Measurements from ENCODE around the gene CACNG7.

DNA sequence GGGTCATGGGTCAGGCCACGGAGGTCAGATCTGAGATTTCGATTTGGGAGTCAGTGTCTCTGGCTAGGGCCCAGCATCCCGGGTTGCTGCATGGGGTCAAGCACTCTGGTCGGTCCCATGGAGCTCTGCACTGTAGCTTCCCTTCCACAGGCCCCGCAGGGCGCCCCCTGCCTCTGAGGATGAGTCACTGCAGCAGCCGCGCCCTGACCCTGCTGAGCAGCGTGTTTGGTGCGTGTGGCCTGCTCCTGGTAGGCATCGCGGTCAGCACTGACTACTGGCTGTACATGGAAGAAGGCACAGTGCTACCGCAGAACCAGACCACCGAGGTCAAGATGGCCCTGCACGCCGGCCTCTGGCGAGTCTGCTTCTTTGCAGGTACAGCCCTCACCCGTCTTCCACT, 3.6 kb downstream of the CACNG7 start:
- TF ChIP-seq POLR2A (IDR thresholded peaks at IDR 0.05; ENCODE audit: borderline replicate concordance, extremely low read depth, insufficient read depth, insufficient read length) (no peak), RAD21 (IDR thresholded peaks at IDR 0.05; ENCODE audit: low read depth) (peak; percentile 10; the same call in 1 of the 2 replicates), EGR1 (IDR thresholded peaks at IDR 0.05; ENCODE audit: low read depth) (no peak), CBX3 (IDR thresholded peaks at IDR 0.05; ENCODE audit: low read depth) (no peak), POLR2AphosphoS5 (IDR thresholded peaks at IDR 0.05; ENCODE audit: low read depth, low read length) (no peak), JUND (IDR thresholded peaks at IDR 0.05) (no peak), EZH2phosphoT487 (IDR thresholded peaks at IDR 0.05; ENCODE audit: borderline replicate concordance) (no peak), SIN3A (IDR thresholded peaks at IDR 0.05; ENCODE audit: low read depth) (no peak), SP1 (IDR thresholded peaks at IDR 0.05; ENCODE audit: low read depth) (no peak), EZH2 (IDR thresholded peaks at IDR 0.05) (no peak)
- TF ChIP-seq, protein P1, sequence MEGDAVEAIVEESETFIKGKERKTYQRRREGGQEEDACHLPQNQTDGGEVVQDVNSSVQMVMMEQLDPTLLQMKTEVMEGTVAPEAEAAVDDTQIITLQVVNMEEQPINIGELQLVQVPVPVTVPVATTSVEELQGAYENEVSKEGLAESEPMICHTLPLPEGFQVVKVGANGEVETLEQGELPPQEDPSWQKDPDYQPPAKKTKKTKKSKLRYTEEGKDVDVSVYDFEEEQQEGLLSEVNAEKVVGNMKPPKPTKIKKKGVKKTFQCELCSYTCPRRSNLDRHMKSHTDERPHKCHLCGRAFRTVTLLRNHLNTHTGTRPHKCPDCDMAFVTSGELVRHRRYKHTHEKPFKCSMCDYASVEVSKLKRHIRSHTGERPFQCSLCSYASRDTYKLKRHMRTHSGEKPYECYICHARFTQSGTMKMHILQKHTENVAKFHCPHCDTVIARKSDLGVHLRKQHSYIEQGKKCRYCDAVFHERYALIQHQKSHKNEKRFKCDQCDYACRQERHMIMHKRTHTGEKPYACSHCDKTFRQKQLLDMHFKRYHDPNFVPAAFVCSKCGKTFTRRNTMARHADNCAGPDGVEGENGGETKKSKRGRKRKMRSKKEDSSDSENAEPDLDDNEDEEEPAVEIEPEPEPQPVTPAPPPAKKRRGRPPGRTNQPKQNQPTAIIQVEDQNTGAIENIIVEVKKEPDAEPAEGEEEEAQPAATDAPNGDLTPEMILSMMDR (IDR thresholded peaks at IDR 0.05 in 2 of 3, conservative IDR thresholded peaks at IDR 0.05 in 1 of 3; ENCODE audit: borderline replicate concordance in 1 of 3, insufficient read depth in 1 of 3, low read depth in 2 of 3, low read length in 2 of 3): peak; percentile 10 to 67 (median 62); a peak in 4 of 6 replicates
- TF ChIP-seq, protein P2, sequence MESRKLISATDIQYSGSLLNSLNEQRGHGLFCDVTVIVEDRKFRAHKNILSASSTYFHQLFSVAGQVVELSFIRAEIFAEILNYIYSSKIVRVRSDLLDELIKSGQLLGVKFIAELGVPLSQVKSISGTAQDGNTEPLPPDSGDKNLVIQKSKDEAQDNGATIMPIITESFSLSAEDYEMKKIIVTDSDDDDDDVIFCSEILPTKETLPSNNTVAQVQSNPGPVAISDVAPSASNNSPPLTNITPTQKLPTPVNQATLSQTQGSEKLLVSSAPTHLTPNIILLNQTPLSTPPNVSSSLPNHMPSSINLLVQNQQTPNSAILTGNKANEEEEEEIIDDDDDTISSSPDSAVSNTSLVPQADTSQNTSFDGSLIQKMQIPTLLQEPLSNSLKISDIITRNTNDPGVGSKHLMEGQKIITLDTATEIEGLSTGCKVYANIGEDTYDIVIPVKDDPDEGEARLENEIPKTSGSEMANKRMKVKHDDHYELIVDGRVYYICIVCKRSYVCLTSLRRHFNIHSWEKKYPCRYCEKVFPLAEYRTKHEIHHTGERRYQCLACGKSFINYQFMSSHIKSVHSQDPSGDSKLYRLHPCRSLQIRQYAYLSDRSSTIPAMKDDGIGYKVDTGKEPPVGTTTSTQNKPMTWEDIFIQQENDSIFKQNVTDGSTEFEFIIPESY (IDR thresholded peaks at IDR 0.05; ENCODE audit: extremely low read depth, insufficient replicate concordance, low read length): no peak
- TF ChIP-seq, protein P3, sequence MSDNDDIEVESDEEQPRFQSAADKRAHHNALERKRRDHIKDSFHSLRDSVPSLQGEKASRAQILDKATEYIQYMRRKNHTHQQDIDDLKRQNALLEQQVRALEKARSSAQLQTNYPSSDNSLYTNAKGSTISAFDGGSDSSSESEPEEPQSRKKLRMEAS (IDR thresholded peaks at IDR 0.05): no peak

Data from HCT116 (cell line).